Activated effector memory CD4-positive, alpha-beta T cell treated with Interleukin-2 at 50 U/mL for 16 hours (primary cell): Measurements from ENCODE around the gene FLT3.
A peak's percentile ranks its signal among the peaks of the same experiment; 100 is the strongest.
"Not testable (repeated sequence)": the region's sequence is repeated elsewhere in the genome, so short reads cannot be mapped to it uniquely, and the experiment has no call there.

Experiments
- DNase-seq: peaks from one replicate; pipeline ENCODE4 v3.0.0-alpha.2; 2020

The FLT3 gene

DNA sequence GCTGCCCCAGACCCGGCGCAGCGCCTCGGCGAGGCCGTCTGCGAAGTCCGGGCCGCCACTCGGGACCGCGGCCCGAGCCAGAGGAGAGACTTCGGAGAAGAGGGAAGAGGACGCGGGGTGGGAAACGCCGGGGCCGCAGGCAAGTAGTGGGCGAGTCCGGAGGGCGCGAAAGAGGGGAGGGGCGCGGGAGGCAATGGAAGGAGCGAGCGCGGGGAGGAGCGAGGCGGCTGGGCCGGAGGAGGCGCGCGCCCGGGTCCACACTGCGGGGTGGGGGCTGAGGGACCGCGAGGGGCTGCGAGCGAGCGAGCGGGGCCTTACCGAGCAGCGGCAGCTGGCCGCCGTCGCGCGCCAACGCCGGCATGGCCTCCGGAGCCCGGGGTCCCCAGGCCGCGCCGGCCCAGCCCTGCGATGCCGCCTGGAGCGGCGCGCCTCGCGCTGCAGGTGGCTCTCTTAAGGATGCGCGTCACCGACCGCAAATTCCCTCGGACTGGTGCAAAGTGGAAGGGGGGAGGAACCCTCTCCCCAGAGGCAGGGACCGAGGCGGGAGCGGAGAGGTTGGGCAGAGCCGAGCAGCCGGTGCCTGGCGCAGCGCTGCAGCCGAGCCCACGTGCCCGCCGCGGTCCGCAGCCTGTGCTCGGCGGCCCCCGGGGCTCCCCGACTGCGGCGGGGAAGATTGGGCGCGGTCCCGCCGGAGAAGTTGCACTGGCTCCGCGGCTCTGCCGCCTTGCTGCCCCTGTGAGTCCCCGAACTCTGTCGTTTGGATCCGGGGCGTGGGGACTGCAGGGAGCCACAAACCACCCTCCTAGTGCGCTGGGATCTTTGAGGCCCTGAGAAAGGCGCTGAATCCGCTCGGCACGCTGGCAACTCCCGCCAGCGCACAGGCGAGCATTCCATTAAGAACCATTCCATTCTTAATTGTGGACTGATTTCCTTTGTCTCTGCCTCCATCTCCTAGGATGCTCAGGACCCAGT is at the start of gene FLT3:
Gene FLT3 (minus strand): TSS at position 427 of the 972 bp plus-strand sequence. CDS start 66 bp downstream, at position 361.
- no peak for DNase-seq

DNA sequence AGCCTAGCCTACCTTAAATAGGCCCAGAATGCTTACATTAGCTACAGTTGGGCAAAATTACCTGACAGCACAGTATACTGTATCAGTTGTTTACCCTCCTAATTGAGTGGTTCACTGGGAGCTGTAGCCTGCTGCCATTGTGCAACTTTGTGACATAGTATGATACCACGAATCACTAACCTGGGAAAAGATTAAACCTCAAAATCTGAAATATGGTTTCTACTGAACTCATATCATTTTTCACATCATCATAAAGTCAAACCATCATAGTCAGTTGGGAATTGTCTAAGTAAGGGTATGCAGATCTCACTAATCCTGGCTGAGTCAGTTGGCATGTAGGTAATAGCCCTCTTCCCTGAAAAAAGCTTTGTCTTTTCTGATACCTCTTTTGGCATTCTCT is 47.1 kb upstream of the FLT3 start:
- DNase-seq = no peak

DNA sequence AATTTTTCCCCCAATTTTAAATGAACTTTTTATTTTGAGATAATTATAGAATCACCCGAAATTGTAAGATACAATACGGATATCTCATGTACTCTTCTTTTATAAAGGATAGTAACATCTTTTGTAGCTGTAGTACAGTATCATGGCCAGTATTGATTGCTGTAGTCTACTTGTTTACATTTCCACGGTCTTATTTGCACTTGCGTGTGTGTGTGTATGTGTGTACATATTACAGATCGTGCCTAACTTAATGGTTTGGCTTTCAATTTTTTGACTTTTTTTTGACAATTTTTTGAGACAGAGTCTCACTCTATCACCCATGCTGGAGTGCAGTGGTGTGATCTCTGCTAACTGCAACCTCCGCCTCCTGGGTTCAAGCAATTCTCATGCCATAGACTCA is 44.7 kb upstream of the FLT3 start:
- no peak for DNase-seq

DNA sequence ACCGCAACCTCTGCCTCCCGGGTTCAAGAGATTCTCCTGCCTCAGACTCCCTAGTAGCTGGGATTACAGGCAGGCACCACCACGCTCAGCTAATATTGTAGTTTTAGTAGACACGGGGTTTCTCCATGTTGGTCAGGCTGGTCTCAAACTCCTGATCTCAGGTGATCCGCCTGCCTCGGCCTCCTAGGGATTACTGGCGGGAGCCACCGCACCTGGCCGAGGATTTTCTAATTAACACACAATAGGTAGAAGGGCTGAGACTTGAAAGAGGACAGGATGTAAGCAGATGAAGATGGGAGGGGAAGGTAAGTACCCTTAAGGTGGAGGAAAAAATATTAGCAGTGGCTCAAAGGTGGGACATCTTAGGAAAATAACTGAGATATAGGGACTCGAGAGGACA is 41.2 kb upstream of the FLT3 start:
- DNase-seq = not testable (repeated sequence)

DNA sequence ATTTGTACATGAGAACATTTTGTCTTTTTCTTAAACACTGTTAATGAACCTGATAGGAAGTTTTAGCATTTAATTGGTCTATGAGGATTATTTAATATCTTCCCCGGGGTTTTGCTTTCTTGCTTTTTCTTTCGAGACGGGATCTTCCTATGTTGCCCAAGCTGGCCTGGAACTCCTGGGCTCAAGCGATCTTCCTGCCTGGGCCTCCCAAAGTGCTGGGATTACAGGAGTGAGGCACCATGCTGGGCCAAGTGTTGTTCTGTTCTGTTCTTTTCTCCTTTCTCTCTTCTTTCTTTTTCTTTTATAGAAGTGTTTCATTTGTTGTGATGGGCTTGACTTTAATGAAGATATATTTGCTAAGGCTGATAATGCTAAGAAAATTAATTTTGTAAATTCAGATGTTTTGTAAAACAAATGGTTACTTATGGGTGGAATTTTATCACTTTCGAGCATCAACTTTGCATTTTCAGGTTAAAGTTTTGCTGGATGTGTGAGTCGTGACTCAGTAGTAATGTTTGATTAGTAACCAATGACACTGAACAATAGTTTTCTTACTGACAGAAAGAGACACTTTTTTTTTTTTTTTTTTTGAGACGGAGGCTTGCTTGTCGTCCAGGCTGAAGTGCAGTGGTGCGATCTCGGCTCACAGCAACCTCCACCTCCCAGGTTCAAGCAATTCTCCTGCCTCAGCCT is 40.2 kb upstream of the FLT3 start:
- no peak for DNase-seq

DNA sequence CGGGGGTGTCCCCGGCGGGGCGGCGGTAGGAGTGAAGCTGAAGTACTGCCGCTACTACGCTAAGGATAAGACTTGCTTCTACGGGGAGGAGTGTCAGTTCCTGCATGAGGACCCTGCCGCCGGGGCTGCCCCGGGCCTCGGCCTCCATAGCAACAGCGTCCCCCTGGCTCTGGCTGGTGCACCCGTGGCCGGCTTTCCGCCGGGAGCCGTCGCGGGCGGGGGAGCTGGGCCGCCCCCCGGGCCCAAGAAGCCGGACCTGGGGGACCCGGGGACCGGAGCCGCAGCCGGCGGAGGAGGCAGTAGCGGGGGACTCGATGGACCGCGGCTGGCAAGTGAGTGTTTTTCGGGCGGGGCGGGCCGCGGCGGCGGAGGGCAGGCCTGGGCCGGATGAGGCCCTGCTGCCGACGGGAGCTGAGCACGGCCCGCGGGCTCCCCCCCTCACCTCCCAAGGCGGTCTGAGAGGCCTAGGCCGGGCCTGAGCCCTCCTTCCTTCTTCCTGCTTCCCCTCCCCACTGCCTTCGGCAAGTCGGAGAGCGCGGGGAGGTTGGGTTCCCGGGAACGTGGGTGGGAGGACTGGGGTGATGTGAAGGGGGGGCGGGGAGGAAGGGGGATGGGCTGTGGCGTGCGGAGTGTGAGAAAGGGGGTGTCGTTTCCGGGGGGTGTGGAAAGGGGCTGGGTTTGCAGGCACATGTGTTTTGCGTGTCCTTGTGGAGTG is 38.5 kb upstream of the FLT3 start:
- peak; percentile 80 for DNase-seq

DNA sequence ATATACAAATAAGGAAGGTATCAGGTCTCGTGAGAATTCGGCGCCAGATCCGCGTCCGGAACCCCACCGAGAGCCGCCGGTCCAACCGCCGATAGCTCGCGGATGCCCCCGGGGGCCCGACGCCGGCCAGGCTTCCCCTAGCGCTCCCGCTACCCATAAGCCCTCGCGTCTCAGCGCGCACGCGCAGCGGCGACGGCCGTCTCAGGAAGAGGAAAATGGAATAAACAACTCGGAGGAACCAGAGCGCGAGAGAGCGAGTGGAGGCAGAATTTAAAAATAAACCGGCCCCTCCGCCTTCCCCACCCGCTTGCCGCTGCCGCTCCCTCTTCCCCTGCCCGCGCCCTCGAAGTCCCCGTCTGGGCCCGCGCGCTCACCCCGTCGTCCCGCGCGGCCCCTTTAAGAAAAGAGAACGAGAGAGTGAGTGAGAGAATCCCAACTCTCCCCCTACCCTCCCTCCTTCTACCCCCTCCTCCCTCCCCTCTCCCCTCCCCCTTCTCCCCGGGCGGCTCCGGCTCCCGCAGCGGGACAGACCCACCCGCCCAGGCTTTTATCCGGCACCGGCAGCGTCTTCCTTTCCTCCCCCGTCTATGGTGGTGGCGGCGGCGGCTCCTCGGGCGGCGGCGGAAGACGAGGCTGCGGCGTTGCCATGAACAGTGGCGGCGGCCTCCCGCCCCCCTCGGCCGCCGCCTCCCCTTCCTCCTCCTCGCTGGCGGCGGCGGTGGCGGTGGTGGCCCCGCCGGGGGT is 37.8 kb upstream of the FLT3 start, which contains the start of gene PAN3:
Gene PAN3 (plus strand): TSS at position 534 of the 744 bp plus-strand sequence. CDS start 113 bp downstream, at position 647.
- DNase-seq = peak; percentile 89

DNA sequence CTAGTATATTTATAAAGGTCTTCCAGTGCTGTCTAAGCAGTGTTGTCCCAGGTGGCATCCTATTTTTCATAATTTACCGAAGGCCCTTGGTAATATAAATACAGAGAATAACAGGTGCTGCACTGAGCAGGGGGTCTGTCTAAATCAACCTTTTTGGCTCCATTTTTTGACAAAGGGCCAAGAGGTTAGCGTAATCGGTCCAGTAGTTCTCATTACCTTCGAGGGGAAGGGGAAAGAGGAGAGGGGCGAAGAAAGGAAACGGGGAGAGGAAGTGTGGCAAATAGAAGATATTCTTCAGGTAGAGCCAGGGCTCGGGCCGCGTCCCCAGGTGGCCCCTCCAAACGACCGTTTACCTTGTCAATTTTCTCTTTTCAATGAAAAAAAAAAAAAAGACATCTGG is 37.2 kb upstream of the FLT3 start:
- no peak for DNase-seq

DNA sequence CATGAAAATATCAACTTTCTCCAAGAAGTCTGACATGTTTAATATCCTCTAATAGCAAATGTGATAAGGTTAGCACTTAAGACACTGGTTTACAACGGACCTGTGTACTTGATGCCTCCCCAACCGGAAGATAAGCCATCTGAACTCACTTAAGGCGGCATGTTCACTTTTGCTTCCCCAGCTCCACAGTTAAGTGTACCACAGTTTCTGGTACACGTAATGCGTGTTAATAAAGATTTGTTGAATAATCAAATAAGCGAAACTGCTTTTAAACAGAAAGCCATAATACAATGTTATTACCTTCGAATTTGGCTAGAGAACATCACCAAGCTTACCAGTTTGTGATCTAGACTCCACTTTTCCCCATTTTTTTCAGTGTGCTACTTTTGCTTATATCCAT is 36.5 kb upstream of the FLT3 start:
- DNase-seq = no peak

DNA sequence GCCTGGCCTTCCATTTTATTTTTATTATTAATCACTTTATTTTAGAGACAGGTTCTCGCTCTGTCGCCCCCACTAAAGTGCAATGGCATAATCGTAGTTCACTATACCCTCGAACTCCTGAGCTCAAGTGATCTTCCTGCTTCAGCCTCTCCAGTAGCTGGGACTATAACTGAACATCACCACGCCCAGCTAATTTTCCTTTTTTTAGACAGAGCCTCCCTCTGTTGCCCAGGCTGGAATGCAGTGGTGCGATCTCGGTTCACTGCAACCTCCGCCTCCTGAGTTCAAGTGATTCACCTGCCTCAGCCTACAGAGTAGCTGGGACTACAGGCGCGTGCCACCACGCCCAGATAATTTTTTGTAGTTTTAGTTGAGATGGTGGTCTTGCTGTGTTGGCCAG is 31.3 kb upstream of the FLT3 start:
- no peak for DNase-seq

DNA sequence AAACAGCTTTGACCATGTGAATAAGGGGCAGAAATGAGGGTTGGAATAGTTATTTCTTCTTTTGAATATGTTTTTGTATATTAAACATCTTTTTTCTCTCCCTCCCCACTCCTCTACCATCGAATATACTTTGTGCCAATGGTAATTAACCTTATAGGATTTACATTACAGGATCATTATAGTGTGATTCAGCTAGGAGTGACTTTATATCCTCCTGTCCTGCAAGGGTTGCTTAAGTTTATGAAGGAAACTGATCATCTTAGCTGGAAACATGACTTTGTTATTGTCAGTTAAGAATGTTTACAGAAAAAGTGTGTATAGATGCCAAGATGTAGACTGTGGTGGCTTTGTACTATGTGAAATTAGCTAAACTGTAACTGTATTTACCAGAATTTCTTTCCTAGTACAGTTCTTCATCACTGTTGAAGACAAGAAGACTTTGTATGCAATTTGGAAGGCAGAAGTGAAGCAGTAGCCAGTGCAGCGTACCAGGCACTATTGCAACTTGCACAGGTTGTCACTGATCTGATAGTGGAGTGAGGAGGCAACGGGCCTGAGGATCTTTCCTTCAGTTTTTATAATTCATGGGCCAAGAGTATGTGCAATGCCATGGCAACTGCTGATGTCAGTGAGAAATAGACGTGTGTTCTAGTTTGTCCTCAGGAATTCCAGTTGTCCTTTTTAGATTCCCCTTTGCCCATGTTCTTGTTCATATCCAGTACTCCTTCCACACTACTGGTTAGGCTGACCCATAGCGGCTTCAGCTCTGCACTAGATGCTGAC is 29.7 kb upstream of the FLT3 start:
- no peak for DNase-seq

DNA sequence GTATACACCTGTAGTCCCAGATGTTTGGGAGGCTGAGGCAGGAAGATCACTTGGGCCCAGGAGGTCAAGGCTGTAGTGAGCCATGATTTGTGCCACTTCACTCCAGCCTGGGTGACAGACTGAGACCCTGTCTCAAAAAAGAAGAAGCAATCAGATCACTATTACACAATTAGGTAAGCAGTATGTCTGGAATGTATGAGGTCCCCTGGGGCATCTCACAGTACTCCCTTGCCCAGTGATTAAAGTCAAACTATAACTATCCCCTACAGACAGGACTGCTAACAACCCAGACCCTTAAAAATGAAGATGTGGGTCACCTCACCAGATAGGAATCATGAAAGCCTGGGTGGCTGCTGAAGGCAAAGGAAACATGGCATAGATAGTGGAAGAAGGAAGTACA is 28.6 kb upstream of the FLT3 start:
- DNase-seq = no peak

DNA sequence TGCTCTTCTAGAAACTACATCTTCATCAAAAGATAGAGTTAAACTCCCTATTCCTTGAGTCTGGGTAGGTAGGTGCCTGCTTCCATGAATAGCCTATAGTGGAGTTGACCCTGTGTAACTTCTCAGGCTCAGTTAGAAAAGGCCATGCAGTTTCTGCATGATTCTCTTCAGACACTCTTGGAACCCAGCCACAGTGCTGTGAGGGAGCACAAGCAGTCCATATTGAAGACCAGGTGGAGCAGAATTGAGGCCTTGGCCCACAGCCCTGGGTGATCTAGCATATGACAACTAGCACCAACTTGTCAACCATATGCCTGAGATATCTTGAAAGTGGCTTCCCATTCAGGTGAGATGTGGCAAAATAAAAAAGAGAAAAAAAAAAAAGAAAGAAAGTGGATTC is 27.7 kb upstream of the FLT3 start:
- DNase-seq = no peak

DNA sequence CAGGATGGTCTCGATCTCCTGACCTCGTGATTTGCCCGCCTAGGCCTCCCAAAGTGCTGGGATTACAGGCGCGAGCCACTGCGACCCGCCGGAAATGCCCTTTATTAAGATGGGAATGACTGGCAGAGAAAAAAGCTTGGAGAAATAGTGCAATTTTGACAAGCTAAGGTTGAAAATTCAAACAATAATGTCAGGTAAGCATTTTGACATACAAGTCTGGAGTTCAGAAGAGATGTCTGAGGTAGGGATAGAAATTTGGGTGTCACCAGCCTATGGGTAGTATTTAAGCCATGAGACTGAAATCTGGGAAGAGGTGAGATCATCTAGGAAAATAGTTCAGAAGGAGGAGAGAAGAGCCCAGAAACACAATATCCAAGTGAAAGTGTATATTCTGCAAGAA is 20.8 kb upstream of the FLT3 start:
- no peak for DNase-seq

DNA sequence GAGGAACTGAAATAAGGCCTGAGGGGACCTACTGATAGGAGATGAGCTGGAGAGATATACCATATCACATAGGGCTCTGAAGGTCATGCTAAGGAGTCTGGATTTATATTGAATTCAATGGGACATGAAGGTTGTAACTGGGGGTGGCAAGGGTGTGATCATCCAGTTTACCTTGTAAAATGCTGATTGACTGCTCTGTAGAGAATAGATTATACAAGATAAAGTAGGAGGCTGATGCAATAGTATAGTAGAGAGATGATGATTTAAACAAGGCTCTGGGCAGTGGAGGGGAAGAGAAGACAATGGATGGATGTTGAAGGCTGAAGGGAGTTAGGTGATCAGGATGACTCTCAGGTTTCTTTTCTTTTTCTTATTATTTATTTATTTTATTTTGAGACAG is 19.9 kb upstream of the FLT3 start:
- no peak for DNase-seq

DNA sequence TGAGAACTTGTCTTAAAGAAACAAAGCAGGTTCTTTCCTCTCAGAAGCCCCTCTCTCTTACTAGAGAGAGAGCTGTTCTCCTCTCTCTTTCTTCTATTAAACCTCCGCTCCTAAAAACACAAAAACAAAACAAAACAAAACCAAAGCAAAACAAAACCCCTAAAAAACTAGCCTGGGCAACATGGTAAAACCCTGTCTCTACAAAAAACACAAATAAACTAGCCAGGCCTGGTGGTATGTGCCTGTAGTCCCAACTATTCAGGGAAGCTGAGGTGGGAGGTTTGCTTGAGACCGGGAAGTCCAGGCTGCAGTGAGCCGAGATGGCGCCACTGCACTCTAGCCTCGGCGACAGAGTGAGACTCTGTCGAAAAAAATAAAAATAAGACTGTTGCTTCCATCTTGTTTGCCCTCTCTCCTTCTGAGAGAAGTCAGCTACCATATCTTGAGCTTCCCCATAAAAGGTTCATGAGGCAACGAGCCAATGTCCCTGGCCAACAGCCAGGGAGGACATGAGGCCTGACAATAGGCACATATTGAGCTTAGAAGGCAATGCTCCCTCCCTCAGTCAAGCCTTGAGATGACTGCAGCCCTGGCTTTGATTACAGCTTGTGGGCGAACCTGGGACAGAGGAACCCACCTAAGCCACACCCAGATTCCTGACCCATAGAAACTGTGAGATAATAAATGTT is 17.5 kb upstream of the FLT3 start:
- no peak for DNase-seq

DNA sequence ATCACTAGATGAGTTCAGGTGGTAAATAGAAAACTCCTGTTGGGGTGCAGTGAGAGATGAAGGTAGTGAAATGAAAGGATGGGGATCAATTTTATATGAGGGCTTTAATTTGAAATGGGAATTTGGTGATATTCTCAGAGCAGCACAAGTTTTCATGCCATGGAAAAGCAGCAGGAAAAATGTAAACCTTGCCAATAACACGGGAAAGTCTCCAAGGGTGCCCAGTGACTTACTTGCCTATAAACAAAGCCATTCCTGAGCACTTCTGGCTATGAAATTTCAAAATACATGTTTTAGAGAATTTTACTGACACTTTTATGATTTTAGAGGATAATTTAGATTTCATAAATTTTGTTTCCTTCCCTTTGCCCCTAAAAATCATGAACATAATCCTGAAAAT is 16.4 kb upstream of the FLT3 start:
- DNase-seq = no peak

DNA sequence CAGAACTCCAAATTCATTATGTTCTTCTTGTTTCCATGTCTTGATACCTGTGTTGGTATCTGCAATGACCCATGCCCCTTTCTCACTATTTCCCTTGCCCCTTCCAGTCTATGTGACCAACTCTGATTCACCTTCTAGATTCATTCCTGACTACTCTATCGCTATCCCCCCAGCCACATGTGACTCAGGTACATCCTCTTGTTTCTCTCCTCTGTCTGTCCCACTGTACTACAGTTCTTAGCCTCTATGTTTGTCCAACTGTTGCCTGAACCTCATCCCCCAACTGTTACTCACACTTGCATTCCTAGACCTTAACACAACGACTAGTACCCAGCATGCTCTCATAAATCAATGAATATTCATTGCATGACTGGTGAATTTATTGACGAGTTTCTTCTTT is 10.0 kb upstream of the FLT3 start:
- no peak for DNase-seq

DNA sequence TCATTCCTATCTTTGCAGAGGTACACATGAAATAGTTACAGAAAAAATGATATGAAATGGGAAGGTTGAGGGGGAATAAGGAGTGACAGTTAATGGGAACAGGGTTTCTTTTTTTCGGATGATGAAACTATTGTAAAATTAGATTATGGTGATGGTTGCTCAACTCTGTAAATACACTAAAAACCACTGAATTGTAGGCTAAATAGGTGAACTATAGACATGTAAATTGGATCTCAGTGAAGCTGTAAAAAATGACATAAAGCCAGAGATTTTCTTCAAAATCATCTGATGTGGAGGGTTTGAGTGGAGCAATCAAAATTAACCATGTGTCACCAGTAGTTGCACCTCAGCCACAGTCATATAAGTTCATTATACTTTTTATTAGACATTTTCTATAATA is 6.6 kb upstream of the FLT3 start:
- no peak for DNase-seq

DNA sequence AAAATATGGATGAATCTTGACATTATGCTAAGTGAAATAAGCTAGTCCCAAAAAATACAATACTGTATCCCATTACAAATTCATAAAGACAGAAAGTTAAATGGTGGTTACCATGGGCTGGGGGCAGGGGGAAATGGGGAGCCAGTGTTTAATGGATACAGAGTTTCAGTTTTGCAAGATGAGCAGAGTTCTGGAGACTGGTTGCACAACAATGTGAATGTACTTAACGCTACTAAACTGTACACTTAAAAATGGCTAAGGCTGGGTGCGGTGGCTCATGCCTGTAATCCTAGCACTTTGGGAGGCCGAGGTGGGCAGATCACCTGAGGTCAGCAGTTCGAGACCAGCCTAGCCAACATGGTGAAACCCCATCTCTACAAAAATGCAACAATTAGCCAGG is 1.5 kb upstream of the FLT3 start:
- not testable (repeated sequence) for DNase-seq
